ENCODE measurements around the gene DAGLA. TPM values are rescaled to one million over a fixed set of nuclear protein-coding genes. Genes with fewer than 3 reads are reported as not detected.

Gene DAGLA
- total RNA-seq, 1 experiment from 2014 or later: 10.9 TPM

DNA sequence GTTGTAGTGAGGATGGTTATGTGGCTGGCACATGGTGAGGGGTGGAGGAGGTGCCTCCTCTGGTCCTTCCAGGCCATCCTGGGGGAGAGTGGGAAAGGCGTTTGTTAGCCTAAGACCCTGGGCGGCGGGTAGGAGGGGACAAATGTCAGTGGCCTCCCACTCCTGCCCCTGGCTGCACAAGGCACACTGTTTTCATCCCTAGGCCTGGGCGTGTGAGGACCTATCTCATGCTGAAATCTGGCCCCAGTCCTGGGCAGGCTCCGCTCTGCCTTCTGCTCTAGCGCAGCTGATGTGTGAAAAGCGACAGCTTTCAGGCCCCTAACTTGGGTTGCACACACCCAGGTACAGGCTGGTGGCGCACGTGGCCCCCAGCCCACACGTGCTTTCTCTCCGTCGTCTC lies 32.1 kb downstream of the DAGLA start:
- DNase-seq (ENCODE audit: low spot score): no peak
- no peak overlapping the region for H3K4me3 ChIP-seq (ENCODE audit: low read depth, low read length, poor library complexity, severe bottlenecking)
- H3K4me1 ChIP-seq (ENCODE audit: insufficient read depth, low read length, poor library complexity, severe bottlenecking): peaks cover 12% of the 10 kb centered on the region
- BruUV-seq (replicated peaks): no TSS peak
- TF ChIP-seq EZH2 (IDR thresholded peaks at IDR 0.05; ENCODE audit: borderline replicate concordance, low read depth, low read length, poor library complexity, severe bottlenecking): no peak
- TF ChIP-seq, protein P1, sequence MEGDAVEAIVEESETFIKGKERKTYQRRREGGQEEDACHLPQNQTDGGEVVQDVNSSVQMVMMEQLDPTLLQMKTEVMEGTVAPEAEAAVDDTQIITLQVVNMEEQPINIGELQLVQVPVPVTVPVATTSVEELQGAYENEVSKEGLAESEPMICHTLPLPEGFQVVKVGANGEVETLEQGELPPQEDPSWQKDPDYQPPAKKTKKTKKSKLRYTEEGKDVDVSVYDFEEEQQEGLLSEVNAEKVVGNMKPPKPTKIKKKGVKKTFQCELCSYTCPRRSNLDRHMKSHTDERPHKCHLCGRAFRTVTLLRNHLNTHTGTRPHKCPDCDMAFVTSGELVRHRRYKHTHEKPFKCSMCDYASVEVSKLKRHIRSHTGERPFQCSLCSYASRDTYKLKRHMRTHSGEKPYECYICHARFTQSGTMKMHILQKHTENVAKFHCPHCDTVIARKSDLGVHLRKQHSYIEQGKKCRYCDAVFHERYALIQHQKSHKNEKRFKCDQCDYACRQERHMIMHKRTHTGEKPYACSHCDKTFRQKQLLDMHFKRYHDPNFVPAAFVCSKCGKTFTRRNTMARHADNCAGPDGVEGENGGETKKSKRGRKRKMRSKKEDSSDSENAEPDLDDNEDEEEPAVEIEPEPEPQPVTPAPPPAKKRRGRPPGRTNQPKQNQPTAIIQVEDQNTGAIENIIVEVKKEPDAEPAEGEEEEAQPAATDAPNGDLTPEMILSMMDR (conservative IDR thresholded peaks at IDR 0.05; ENCODE audit: low read depth, low read length): no peak
- no peaks in the 10 kb centered on the region for H3K9me3 ChIP-seq (ENCODE audit: low read depth, low read length, poor library complexity, severe bottlenecking)
- no peaks in the 10 kb centered on the region for H3K27me3 ChIP-seq (replicated peaks; ENCODE audit: insufficient read depth, low read depth, low read length, poor library complexity)
- ChIA-PET CTCF (no interaction called here), POLR2A (ENCODE audit: low non-redundant PET) (no interaction called here)
- no peaks in the 10 kb centered on the region for H3K36me3 ChIP-seq (ENCODE audit: insufficient read depth, low read length, poor library complexity, severe bottlenecking)
- intact Hi-C loops (cut with micrococcal nuclease; ENCODE audit: unreplicated experiment): no loop called here
- H3K27ac ChIP-seq (ENCODE audit: low read depth, low read length, poor library complexity, severe bottlenecking): no peak overlapping the region

DNA sequence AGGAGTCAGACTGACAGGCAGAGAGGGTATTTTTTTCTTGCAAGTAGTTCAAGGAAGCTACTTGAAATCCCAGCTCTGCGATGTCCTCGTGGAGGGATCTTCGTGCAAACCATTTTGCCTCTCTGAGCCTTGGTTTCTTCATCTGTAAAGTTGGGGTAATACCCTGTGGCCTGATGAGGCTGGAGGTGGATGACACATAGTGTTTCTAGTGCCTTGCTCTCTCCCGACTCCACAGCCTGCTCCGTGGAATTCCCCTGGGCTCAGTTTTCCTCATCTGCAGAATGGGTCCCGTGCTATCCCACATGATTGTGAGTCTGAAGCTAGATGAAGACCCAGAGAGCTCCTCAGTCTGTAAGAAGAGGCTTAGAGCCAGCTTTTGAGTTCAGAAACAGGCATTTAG lies 32.7 kb downstream of the DAGLA start:
- no peak for DNase-seq (ENCODE audit: low spot score)
- no TSS peak for BruUV-seq (replicated peaks)
- intact Hi-C loops (cut with micrococcal nuclease; ENCODE audit: unreplicated experiment): no loop called here

DNA sequence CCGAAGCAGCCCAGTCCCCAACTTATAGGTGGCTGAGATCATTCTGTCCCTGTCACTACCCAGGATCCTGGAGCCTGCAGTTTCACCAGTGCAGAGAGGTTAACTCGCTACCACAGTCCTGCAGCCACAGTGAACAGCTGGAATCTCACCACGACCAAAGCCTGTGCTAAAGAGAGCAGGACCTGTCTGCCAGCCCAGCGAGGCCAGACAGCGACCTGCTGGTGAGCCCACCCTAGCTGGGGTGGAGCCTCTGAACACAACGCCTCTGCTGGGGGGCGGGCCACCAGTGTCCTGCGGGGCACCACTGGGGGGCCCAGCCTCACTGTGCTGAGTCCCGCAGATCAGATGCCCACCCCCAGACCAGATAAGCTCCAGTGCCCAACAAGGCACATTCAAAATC lies 33.3 kb downstream of the DAGLA start:
- ChIA-PET POLR2A (ENCODE audit: low non-redundant PET) (no interaction called here), CTCF (no interaction called here)
- no peaks in the 10 kb centered on the region for H3K36me3 ChIP-seq (ENCODE audit: insufficient read depth, low read length, poor library complexity, severe bottlenecking)
- H3K27me3 ChIP-seq (replicated peaks; ENCODE audit: insufficient read depth, low read depth, low read length, poor library complexity): no peaks in the 10 kb centered on the region
- H3K4me1 ChIP-seq (ENCODE audit: insufficient read depth, low read length, poor library complexity, severe bottlenecking): peaks cover 20% of the 10 kb centered on the region
- no peak for TF ChIP-seq EZH2 (IDR thresholded peaks at IDR 0.05; ENCODE audit: borderline replicate concordance, low read depth, low read length, poor library complexity, severe bottlenecking)
- TF ChIP-seq, protein P1 (conservative IDR thresholded peaks at IDR 0.05; ENCODE audit: low read depth, low read length): no peak
- no peak overlapping the region for H3K4me3 ChIP-seq (ENCODE audit: low read depth, low read length, poor library complexity, severe bottlenecking)
- no peak overlapping the region for H3K27ac ChIP-seq (ENCODE audit: low read depth, low read length, poor library complexity, severe bottlenecking)
- intact Hi-C loops (cut with micrococcal nuclease; ENCODE audit: unreplicated experiment): no loop called here
- H3K9me3 ChIP-seq (ENCODE audit: low read depth, low read length, poor library complexity, severe bottlenecking): no peaks in the 10 kb centered on the region
- BruUV-seq (replicated peaks): no TSS peak
- DNase-seq (ENCODE audit: low spot score): no peak

More for the DNA sequence above, 32.7 kb downstream of the DAGLA start:
- ChIA-PET CTCF (no interaction called here), POLR2A (ENCODE audit: low non-redundant PET) (no interaction called here)
- no peak overlapping the region for H3K27ac ChIP-seq (ENCODE audit: low read depth, low read length, poor library complexity, severe bottlenecking)
- peaks cover 15% of the 10 kb centered on the region for H3K4me1 ChIP-seq (ENCODE audit: insufficient read depth, low read length, poor library complexity, severe bottlenecking)
- no peaks in the 10 kb centered on the region for H3K9me3 ChIP-seq (ENCODE audit: low read depth, low read length, poor library complexity, severe bottlenecking)
- H3K36me3 ChIP-seq (ENCODE audit: insufficient read depth, low read length, poor library complexity, severe bottlenecking): no peaks in the 10 kb centered on the region
- H3K27me3 ChIP-seq (replicated peaks; ENCODE audit: insufficient read depth, low read depth, low read length, poor library complexity): no peaks in the 10 kb centered on the region
- H3K4me3 ChIP-seq (ENCODE audit: low read depth, low read length, poor library complexity, severe bottlenecking): no peak overlapping the region
- TF ChIP-seq, protein P1 (conservative IDR thresholded peaks at IDR 0.05; ENCODE audit: low read depth, low read length): no peak
- TF ChIP-seq EZH2 (IDR thresholded peaks at IDR 0.05; ENCODE audit: borderline replicate concordance, low read depth, low read length, poor library complexity, severe bottlenecking): no peak
